Measurements from ENCODE around the gene DOCK9.

GRCh38 chr13:98843482-98843877, 134.4 kb downstream of the DOCK9 start:
- TF ChIP-seq, protein P1, sequence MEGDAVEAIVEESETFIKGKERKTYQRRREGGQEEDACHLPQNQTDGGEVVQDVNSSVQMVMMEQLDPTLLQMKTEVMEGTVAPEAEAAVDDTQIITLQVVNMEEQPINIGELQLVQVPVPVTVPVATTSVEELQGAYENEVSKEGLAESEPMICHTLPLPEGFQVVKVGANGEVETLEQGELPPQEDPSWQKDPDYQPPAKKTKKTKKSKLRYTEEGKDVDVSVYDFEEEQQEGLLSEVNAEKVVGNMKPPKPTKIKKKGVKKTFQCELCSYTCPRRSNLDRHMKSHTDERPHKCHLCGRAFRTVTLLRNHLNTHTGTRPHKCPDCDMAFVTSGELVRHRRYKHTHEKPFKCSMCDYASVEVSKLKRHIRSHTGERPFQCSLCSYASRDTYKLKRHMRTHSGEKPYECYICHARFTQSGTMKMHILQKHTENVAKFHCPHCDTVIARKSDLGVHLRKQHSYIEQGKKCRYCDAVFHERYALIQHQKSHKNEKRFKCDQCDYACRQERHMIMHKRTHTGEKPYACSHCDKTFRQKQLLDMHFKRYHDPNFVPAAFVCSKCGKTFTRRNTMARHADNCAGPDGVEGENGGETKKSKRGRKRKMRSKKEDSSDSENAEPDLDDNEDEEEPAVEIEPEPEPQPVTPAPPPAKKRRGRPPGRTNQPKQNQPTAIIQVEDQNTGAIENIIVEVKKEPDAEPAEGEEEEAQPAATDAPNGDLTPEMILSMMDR (IDR thresholded peaks at IDR 0.05) = no peak
- TF ChIP-seq EZH2phosphoT487 (IDR thresholded peaks at IDR 0.05; ENCODE audit: borderline replicate concordance, low read depth) (no peak), USF2 (IDR thresholded peaks at IDR 0.05; ENCODE audit: borderline replicate concordance, low read depth, low read length) (no peak), EP300 (IDR thresholded peaks at IDR 0.05; ENCODE audit: borderline replicate concordance in 1 of 2, low read depth in 1 of 2, low read length in 1 of 2) (no peak), SIN3A (IDR thresholded peaks at IDR 0.05; ENCODE audit: borderline replicate concordance, low read depth, low read length) (no peak), YY1 (IDR thresholded peaks at IDR 0.05; ENCODE audit: low read depth) (no peak), MAX (IDR thresholded peaks at IDR 0.05; ENCODE audit: low read depth) (no peak)

All from SK-N-SH (cell line).